ENCODE data around the gene PSG3.
"Not testable (repeated sequence)": the region's sequence is repeated elsewhere in the genome, so short reads cannot be mapped to it uniquely, and the experiment has no call there.

The PSG3 gene

DNA sequence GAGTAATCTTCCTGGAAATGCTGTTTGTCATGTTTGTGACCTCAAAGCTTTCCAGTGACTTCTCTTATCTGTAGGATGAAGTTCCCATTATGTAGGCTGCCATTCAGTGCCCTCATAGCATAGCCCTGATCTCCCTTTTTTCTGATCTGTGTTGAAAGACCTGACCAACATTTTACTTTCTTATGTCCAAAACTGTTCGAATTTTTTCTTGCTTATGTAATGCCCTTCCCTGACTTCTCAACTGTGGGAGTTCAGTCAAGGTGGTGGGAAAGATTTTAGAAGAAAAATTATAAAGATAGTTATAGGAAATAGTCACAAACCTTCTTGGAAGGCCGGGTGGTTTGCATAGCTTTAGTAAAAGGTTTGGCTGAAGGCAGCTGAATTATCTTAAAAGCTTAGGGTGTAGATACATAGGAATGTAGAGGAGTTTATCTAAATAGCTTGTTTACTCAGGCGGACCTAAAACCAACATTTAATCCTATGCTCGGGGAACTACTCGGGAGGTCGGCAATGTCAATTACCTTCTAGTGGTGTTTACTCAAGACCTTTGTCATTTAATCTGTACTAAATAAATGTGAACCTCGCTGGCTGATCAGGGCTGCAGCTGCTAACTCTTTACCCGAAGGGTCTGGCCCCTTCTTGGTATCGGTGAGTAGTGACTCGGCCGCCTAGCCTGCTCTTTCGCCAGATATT, 44.3 kb downstream of the PSG3 start:
- DNase-seq = no peak

DNA sequence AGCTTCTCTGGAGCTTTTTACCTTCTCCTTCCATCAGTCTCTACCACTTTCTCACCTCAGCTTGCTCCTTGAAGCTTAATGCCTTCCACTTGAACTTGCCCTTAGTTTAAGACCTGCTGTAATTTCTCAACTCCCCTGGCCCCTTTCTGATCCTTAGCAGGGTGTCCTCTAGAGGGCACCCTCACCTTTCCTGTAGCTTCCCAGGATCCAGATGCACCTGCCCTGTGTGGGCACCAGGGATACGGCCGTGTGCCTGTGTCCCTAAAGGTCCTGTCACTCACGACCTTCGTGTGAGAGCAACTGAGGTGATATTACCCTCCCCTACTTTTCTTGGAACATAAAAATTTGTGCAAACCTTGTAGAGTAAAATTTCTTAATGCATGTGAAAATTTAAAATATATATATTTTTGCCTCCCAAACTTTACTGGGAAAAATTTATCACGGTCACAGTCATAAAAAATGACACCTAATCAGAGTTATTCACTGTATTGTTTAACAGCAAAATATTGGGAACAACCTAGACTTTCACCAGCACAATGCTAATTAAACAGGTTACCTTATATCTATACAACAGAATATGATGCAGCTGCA, 46.4 kb downstream of the PSG3 start:
- DNase-seq = peak in 2 of 51 donors; percentile 0 to 6

DNA sequence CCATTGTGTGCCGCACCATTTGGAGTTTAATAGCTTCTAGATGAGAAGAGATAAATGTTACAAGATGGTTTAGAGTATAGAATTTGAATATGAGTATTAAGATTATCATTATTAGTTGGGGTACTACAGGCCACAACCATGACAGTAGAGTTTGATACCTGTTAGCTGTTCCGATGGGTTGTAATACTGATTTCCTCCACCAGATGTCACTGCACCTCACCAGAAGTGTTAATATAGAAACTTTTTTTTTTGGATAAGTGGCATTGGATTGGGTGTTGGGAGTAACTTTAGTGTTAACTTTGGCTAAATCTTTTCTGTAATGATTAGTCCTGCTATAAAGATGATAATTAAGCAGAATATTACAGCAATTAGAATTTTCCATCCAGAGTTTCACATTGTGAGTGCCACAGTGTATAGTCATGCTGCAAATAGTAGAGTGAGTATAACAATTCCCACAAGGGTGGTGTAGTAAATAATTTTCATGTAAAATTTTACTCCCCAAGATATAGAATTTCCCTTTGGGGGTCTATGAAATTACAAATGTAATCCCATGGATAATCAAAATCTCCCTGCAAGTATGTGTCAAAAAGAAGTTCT, 56.3 kb downstream of the PSG3 start:
- no peak for DNase-seq

DNA sequence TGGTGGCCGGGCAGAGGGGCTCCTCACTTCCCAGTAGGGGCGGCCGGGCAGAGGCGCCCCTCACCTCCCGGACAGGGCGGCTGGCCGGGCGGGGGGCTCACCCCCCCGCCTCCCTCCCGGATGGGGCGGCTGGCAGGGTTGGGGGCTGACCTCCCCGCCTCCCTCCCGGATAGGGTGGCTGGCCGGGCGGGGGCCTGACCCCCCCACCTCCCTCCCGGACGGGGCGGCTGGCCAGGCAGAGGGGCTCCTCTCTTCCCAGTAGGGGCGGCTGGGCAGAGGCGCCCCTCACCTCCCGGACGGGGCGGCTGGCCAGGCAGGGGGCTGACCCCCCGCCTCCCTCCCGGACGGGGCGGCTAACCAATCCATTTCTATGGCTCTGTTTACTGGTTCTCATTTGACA, 64.0 kb downstream of the PSG3 start:
- not testable (repeated sequence) for DNase-seq

DNA sequence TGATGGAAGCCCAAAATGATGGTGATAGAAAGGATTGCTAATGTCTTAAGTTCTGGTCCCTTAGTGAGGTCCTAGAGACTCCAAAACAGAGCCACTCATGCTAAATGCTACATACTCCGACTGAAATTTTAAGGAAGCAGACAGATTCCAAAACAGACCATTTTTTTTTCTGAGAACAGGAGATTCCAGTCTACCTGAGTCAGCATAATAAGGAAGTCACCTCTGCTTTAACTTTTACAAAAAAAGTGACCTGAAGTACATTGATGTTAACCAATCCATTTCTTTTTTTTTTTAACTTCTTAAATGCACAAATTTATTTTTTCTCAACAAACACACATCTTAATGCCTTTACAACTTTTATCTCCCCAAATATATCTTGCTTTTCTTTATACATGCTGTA, 65.7 kb downstream of the PSG3 start:
- DNase-seq = not testable (repeated sequence)
